Thyroid gland (tissue), 4 donors: ENCODE results near the gene EDDM13. TPM values are rescaled to one million over a fixed set of nuclear protein-coding genes. Genes with fewer than 3 reads are reported as not detected.

Experiments used
- DNase-seq, 2 donors: peaks; one replicate each; pipeline ENCODE4 v3.0.0-alpha.2; 2019
- H3K27ac ChIP-seq, 3 donors: fragments of 200-600 bp; sonication (generic); 1 replicate in 2 of 3; 2 replicates in 1 of 3; pipeline ENCODE4 v1.5.1; 2016 to 2019; ENCODE audit warnings: mild to moderate bottlenecking in 1 of 3, moderate library complexity in 1 of 3
- H3K27me3 ChIP-seq: fragments of 200-600 bp; sonication (generic); one replicate; pipeline ENCODE4 v1.5.1; 2019
- H3K36me3 ChIP-seq, 2 donors: fragments of 200-600 bp; sonication (generic); one replicate each; pipeline ENCODE4 v1.5.1; 2016 to 2019
- H3K4me1 ChIP-seq, 2 donors: fragments of 200-600 bp; sonication (generic); one replicate each; pipeline ENCODE4 v1.5.1; 2017 to 2019
- H3K4me3 ChIP-seq, 3 donors: fragments of 200-600 bp; sonication (generic); replicated peaks in 1 of 3; 1 replicate in 2 of 3; 2 replicates in 1 of 3; pipeline ENCODE4 v1.5.1; 2016; ENCODE audit warnings: mild to moderate bottlenecking in 1 of 3
- H3K9me3 ChIP-seq: fragments of 200-600 bp; sonication (generic); one replicate; pipeline ENCODE4 v1.5.1; 2017
- CTCF ChIP-seq, 6 experiments: fragments of 200-600 bp in 3 of 6; fragments of 450-650 bp in 3 of 6; sonication (generic) in 3 of 6; IDR thresholded peaks; one replicate each; pipeline ENCODE4 v1.5.1; 2016 to 2019; ENCODE audit warnings: antibody characterized with exemption in 6 of 6, mild to moderate bottlenecking in 2 of 6, inconsistent platforms in 1 of 6, moderate library complexity in 1 of 6
- POLR2A ChIP-seq, 2 donors: fragments of 450-650 bp; IDR thresholded peaks; one replicate each; pipeline ENCODE4 v1.6.1; 2017; ENCODE audit warnings: antibody characterized with exemption in 2 of 2, mild to moderate bottlenecking in 2 of 2, moderate library complexity in 1 of 2
- WGBS, 2 donors: methylation state at CpG; one replicate each; pipeline ENCODE4 v1.1.5; 2017; 5-methylcytosine and 5-hydroxymethylcytosine counted together
- intact Hi-C: fragments of 100-400 bp; cut with DNase I; formaldehyde crosslinking; loops from one replicate; pipeline ENCODE4 v1.15.1; 2023
- total RNA-seq, 4 donors: library from RNA; depleted of rRNA; stranded (reverse); fragments of >200 nt; gene quantifications; one replicate each; pipeline ENCODE4 v1.2.3, GENCODE V29; 2016

The EDDM13 gene
- total RNA-seq, 4 donors from 2014 or later = 2.0 TPM; not detected in 3

DNA sequence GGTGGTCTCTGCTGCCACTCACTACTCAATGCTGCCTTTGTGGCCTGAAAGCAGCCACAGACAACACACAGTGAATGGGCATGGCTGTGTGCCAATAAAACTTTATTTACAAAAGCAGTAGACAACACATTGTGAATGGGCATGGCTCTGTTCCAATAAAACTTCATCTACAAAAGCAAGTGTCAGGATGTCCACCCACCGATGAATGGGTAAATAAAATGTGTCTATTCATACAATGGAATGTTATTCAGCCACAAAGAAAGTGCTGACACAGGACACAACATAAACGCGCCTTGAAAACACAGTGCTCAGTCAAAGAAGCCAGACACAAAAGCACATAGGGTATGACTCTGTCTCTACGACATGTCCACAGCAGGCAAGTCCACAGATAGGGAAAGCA, 22.0 kb downstream of the EDDM13 start:
- no peak overlapping the region for H3K4me3 ChIP-seq
- intact Hi-C loops = no loop called here
- no peaks in the 10 kb centered on the region for H3K9me3 ChIP-seq
- no peak for DNase-seq
- no peaks in the 10 kb centered on the region for H3K27me3 ChIP-seq
- no peak overlapping the region for H3K27ac ChIP-seq
- WGBS, 2 donors = 84 to 87% methylated on average over 4 of the region's 4 CpGs
- H3K4me1 ChIP-seq = no peaks in the 10 kb centered on the region
- no peaks in the 10 kb centered on the region for H3K36me3 ChIP-seq
- TF ChIP-seq CTCF (IDR thresholded peaks at IDR 0.05) = no peak
- no peak for TF ChIP-seq POLR2A (IDR thresholded peaks at IDR 0.05)

DNA sequence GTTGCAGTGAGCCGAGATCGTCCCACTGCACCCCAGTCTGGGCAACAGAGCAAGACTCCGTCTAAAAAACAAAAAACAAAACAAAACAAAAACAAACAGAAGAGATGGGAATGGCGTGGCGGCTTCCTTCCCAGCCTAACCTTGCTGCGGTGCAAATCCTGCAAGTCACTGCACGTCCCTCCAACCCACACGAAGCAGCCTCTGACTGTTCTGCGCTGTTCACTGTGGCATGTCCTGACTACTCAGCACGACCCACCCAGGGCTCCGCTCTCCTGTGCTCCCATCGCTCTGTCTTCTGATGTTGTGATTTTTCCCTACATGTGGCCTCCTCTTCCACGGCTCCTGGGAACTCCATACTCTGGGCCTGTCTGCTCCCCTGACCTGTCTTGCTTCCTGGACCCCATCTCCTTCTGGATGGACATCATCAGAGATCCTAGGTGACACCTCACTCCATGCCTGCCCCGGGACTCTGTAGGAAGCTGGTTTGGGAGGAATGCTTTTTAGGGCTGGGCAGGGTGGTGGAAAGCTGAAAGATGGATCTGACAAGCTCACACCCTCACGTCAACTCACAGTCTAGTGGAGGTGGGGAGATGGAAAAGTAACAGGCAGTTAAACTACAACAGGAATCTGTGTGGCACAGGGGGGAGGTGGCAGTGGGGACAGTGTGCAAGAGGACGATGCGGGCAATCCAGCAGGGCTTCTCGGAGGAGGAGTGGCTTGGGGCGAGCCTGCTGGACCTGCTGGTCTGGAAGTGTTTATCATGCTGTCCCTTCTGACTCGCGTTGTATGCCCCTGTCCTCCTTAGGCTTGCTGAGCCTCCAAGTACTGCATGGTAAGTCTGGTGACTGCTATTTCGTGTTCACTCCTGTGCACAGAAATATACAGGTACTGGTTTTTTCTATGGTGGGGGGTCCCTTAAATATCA, 23.2 kb downstream of the EDDM13 start:
- Histone ChIP-seq H3K9me3 (no peaks in the 10 kb centered on the region), H3K27ac (no peak overlapping the region), H3K4me3 (no peak overlapping the region), H3K4me1 (no peaks in the 10 kb centered on the region), H3K36me3 (peaks cover 0 to 2% of the 10 kb centered on the region in 2 donors), H3K27me3 (no peaks in the 10 kb centered on the region)
- TF ChIP-seq POLR2A (IDR thresholded peaks at IDR 0.05) (no peak), CTCF (IDR thresholded peaks at IDR 0.05) (no peak)
- intact Hi-C loops = no loop called here
- WGBS, 2 donors = 95 to 96% methylated on average over 22 of the region's 22 CpGs
- no peak for DNase-seq

GRCh38 chr19:56297010-56297409, 24.5 kb downstream of the EDDM13 start:
- no peak for TF ChIP-seq POLR2A (IDR thresholded peaks at IDR 0.05)
- TF ChIP-seq CTCF (IDR thresholded peaks at IDR 0.05) = no peak
- Histone ChIP-seq H3K27me3 (no peaks in the 10 kb centered on the region), H3K4me1 (no peaks in the 10 kb centered on the region), H3K4me3 (no peak overlapping the region), H3K27ac (no peak overlapping the region), H3K9me3 (no peaks in the 10 kb centered on the region), H3K36me3 (peaks cover 0 to 3% of the 10 kb centered on the region in 2 donors)
- 94 to 96% methylated on average over 3 of the region's 3 CpGs for WGBS, 2 donors
- intact Hi-C loops = no loop called here
- DNase-seq = no peak

GRCh38 chr19:56299688-56300087, 27.1 kb downstream of the EDDM13 start:
- no peaks in the 10 kb centered on the region for H3K9me3 ChIP-seq
- DNase-seq = no peak
- peaks cover 0 to 3% of the 10 kb centered on the region in 2 donors for H3K36me3 ChIP-seq
- H3K27me3 ChIP-seq = no peaks in the 10 kb centered on the region
- intact Hi-C loops = no loop called here
- H3K27ac ChIP-seq = no peak overlapping the region
- TF ChIP-seq POLR2A (IDR thresholded peaks at IDR 0.05) = no peak
- TF ChIP-seq CTCF (IDR thresholded peaks at IDR 0.05) = no peak
- H3K4me3 ChIP-seq = no peak overlapping the region
- 92 to 98% methylated on average over 3 of the region's 3 CpGs for WGBS, 2 donors
- H3K4me1 ChIP-seq = no peaks in the 10 kb centered on the region

DNA sequence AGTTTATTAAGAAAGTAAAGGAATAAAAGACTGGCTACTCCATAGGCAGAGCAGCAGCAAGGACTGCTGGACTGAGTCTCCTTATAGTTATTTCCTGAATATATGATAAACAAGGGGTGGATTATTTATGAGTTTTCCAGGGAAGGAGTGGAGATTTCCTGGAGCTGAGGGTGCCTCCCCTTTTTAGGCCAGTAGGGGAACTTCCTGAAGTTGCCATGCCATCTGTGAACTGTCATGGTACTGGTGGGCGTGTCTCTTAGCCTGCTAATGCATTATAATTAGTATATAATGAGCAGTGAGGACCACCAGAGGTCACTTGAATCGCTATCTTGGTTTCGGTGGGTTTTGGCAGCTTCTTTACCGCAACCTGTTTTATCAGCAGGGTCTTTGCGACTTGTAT, 28.6 kb downstream of the EDDM13 start:
- 73 to 82% methylated on average over 5 of the region's 5 CpGs for WGBS, 2 donors
- no peaks in the 10 kb centered on the region for H3K4me1 ChIP-seq
- no peak overlapping the region for H3K4me3 ChIP-seq
- H3K36me3 ChIP-seq = peaks cover 0 to 3% of the 10 kb centered on the region in 2 donors
- H3K27me3 ChIP-seq = no peaks in the 10 kb centered on the region
- TF ChIP-seq CTCF (IDR thresholded peaks at IDR 0.05) (no peak), POLR2A (IDR thresholded peaks at IDR 0.05) (no peak)
- DNase-seq = no peak
- intact Hi-C loops = no loop called here
- H3K27ac ChIP-seq = no peak overlapping the region
- H3K9me3 ChIP-seq = no peaks in the 10 kb centered on the region
